Aorta (tissue), 5 donors: ENCODE results near the gene NDUFS6. TPM values are rescaled to one million over a fixed set of nuclear protein-coding genes. Genes with fewer than 3 reads are reported as not detected.

Source experiments
- ATAC-seq: fragments of 200-7000 bp; cut with Tn5 transposase; one replicate; pipeline ENCODE4 v1.9.1; 2022; ENCODE audit warnings: moderate library complexity; ENCODE audit not compliant: low FRiP score
- DNase-seq, 2 donors: peaks; one replicate each; pipeline ENCODE4 v3.0.0-alpha.2; 2020
- H3K27ac ChIP-seq, 2 donors: one replicate each; pipeline ENCODE4 v1.5.1; 2013; ENCODE audit warnings: low read length in 2 of 2, mild to moderate bottlenecking in 2 of 2, moderate library complexity in 2 of 2, control low read depth in 1 of 2, inconsistent platforms in 1 of 2, low read depth in 1 of 2
- H3K27me3 ChIP-seq, 2 donors: one replicate each; pipeline ENCODE4 v1.6.1; 2013; ENCODE audit warnings: control low read depth in 1 of 2, low read length in 1 of 2, mild to moderate bottlenecking in 1 of 2, moderate library complexity in 1 of 2; ENCODE audit not compliant: insufficient read depth in 2 of 2, control insufficient read depth in 1 of 2
- H3K36me3 ChIP-seq, 2 donors: one replicate each; pipeline ENCODE4 v1.6.1; 2013; ENCODE audit warnings: control low read depth in 1 of 2, low read length in 1 of 2, mild to moderate bottlenecking in 1 of 2; ENCODE audit not compliant: insufficient read depth in 2 of 2, control insufficient read depth in 1 of 2
- H3K4me1 ChIP-seq, 2 donors: one replicate each; pipeline ENCODE4 v1.6.1; 2013; ENCODE audit warnings: low read length in 2 of 2, control low read depth in 1 of 2, mild to moderate bottlenecking in 1 of 2, moderate library complexity in 1 of 2; ENCODE audit not compliant: insufficient read depth in 2 of 2, control insufficient read depth in 1 of 2
- H3K4me3 ChIP-seq, 2 donors: one replicate each; pipeline ENCODE4 v1.5.1; 2013; ENCODE audit warnings: low read length in 2 of 2, control low read depth in 1 of 2, mild to moderate bottlenecking in 1 of 2
- H3K9me3 ChIP-seq: one replicate; pipeline ENCODE4 v1.6.1; 2013; ENCODE audit warnings: mild to moderate bottlenecking, low read length; ENCODE audit not compliant: control insufficient read depth
- WGBS, 2 donors: extraction: QIAGEN DNeasy Blood & Tissue Kit; methylation state at CpG; one replicate each; pipeline ENCODE4 v1.1.7; 2013; 5-methylcytosine and 5-hydroxymethylcytosine counted together
- intact Hi-C, 2 donors: fragments of 100-400 bp; cut with DNase I; formaldehyde crosslinking; loops; one replicate each; pipeline versions ENCODE4 v1.14.2 to v1.15.0; 2022
- polyA plus RNA-seq, 2 donors: library from polyadenylated mRNA; stranded (reverse); fragments of 200-250 nt; gene quantifications; one replicate each; pipeline ENCODE4 v1.2.3, GENCODE V29; 2013
- total RNA-seq, 2 donors: library from RNA; stranded (reverse); fragmentation: NEBNext Ultra II Directional; extraction: Animal tissue kit (Norgen Biotek cat#: 25700); gene quantifications; one replicate each; pipeline ENCODE4 v1.2.1, GENCODE V29; 2021
- donor health status: healthy with polysubstance abuse.
- donor health status: Bipolar disorder and iron deficiency.
- donor health status: DM: no; HTN: no; CAD: no.
- donor health status: DM: no; HTN: no; CAD: no.
- donor health status: DM: yes; HTN: yes; CAD: no.

The NDUFS6 gene
- total and polyA plus RNA-seq, 4 donors = 16.7 to 64.9 (median 35.4) TPM

DNA sequence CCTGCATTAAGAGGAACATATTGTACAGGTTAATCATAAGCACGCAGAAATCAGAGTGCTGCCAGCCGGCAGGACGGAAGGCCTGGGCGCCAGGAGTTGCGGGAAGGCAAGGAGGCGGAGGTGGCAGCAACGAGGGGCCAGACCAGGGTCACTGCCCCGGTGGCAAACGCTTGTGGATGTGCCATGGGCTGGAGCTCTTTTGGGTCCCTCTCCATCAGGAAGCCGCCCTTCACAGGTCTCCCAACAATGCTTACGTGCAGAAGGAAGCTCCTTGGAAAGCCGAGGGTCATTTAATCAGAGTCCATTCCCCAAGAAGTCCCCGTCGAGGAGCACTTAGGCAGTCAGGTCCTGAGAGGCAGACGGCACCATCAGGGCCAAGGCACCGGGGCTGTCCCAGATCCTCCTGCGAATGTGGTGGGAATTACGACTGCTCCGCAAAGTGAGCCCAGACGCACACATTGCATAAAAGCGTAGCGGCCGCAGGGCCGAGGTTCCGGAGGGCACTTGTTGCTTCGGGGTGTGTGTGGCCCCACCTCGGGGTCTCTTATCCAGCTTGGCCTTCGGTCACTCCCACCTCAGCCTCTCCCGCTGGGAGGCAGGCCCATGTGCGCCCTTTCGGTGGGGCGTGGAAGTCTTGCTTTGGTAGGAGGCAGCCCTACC lies 22.1 kb upstream of the NDUFS6 start:
- 84 to 86% methylated on average over 32 of the region's 32 CpGs for WGBS, 2 donors
- ATAC-seq = no peak
- H3K27ac ChIP-seq = no peak overlapping the region
- DNase-seq = peak in 1 of 2 donors; percentile 58
- no peaks in the 10 kb centered on the region for H3K36me3 ChIP-seq
- no peaks in the 10 kb centered on the region for H3K4me1 ChIP-seq
- no peak overlapping the region for H3K4me3 ChIP-seq
- H3K27me3 ChIP-seq = no peaks in the 10 kb centered on the region
- no peaks in the 10 kb centered on the region for H3K9me3 ChIP-seq
- intact Hi-C loops = no loop called here

DNA sequence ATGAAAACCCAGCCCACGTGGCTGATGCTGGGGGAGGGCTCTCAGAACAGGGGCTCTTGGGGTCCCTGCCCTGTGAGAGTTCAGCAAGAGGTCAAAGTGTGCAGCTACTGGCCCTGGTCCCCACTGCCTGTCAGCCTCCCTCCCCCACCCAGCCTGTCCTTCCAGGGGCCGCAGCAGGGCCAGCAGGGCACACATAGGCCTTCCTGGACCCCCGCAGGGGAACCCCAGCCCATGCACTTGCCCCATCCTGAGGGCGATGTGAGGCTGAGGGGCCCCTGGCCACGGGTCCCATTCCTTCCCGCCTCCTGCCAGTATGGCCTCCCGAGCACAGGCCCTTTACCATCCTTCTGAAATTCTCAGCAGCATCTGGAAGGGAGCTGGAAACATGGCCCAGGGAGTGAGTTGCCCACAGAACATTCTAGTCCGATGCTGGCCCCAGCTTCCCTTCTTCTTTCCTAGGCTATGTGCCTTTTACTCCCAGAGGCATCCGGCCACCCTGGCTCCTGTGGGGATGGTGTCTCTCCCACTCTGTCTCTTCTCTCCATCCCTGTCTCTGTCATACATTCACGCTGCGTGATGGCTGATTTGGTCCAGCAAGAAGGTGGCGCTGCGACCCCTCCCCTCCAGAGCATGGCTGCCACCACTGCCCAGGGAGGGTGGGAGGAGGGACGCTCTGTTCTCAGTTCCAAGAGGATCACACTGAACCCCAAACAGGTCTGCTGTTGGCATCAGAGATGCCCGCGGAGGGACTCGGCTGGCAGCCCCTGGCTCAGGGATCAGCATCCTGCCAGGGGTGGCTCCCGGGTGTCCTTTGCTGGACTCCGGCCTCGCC lies 21.2 kb upstream of the NDUFS6 start:
- 81% methylated on average over 20 of the region's 20 CpGs for WGBS, 2 donors
- intact Hi-C loops = no loop called here
- H3K27me3 ChIP-seq = no peaks in the 10 kb centered on the region
- H3K27ac ChIP-seq = no peak overlapping the region
- H3K9me3 ChIP-seq = no peaks in the 10 kb centered on the region
- H3K4me3 ChIP-seq = no peak overlapping the region
- H3K36me3 ChIP-seq = no peaks in the 10 kb centered on the region
- H3K4me1 ChIP-seq = no peaks in the 10 kb centered on the region
- DNase-seq (peak in 1 of 2 donors; percentile 67), ATAC-seq (no peak)

DNA sequence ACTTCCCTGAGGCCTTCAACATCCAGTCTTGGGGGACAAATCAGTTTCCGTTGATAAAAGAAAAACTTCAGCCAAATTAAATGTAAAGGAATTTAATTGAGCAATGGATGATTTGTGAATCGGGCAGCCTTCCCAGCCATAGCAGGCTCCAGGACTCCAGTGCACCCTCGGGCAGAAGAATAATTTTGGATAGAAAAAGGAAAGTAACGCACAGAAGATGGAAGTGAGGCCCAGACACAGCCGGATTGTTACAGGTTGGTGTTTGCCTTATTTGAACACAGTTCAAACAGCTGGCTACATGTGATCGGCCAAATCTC lies 20.6 kb upstream of the NDUFS6 start:
- DNase-seq = peak in 1 of 2 donors; percentile 4
- WGBS, 2 donors = 71 to 73% methylated on average over 6 of the region's 6 CpGs
- no peak for ATAC-seq
- Histone ChIP-seq H3K9me3 (no peaks in the 10 kb centered on the region), H3K4me1 (no peaks in the 10 kb centered on the region), H3K27ac (no peak overlapping the region), H3K4me3 (no peak overlapping the region), H3K27me3 (no peaks in the 10 kb centered on the region), H3K36me3 (no peaks in the 10 kb centered on the region)
- intact Hi-C loops = no loop called here

DNA sequence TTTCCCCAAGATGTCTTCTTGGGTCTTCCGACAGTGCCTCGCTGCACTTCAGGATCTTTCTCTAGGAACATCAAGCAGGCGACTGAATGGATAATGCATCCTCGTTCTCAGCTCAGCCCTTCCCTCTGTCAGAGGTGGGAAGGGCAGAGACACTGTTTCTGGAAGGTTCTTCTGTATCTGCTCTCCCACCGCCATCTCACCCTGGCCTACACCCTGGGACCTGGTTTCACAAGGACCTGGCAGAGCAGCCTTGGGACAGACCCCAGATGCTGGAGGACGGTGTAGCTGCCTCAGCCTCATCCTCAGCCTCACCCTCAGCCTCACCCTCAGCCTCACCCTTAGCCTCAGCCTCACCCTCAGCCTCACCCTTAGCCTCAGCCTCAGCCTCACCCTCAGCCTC lies 20.1 kb upstream of the NDUFS6 start:
- no peaks in the 10 kb centered on the region for H3K27me3 ChIP-seq
- H3K9me3 ChIP-seq = no peaks in the 10 kb centered on the region
- WGBS, 2 donors = 89 to 94% methylated on average over 6 of the region's 6 CpGs
- no peaks in the 10 kb centered on the region for H3K4me1 ChIP-seq
- H3K4me3 ChIP-seq = no peak overlapping the region
- DNase-seq (peak in 1 of 2 donors; percentile 25), ATAC-seq (no peak)
- H3K27ac ChIP-seq = no peak overlapping the region
- intact Hi-C loops = no loop called here
- H3K36me3 ChIP-seq = no peaks in the 10 kb centered on the region

DNA sequence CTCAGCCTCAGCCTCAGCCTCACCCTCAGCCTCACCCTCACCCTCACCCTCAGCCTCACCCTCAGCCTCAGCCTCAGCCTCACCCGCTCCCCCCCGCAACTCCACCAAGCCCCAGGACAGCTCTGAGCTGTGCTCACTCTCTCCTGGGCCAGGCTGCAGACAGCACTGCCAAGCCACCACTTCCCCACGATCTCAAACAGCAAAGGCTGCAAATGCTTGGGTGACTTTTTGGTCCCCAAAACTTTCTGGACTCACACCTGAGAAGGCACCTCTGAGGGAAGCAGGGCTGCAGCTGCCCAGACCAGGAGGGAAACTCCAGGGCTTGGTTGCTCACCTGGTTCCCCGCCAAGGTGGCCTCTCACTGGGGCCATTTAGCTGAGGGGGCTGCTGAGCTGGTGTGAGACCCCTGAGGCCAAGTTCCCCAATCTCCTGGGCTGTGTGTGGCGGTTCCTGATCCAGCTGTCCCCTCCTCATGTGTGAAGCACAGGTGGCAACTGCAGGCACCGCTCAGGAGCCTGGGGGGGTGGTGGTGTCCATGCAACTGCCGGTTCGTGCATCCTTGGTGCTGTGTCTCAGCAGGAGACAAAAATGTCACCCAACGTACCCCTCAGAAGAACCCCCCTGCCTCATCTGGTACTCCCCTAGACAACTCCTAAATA lies 19.4 kb upstream of the NDUFS6 start:
- DNase-seq (peak; percentile 21 to 49), ATAC-seq (no peak)
- no peaks in the 10 kb centered on the region for H3K9me3 ChIP-seq
- H3K4me3 ChIP-seq = no peak overlapping the region
- no peak overlapping the region for H3K27ac ChIP-seq
- intact Hi-C loops = no loop called here
- no peaks in the 10 kb centered on the region for H3K27me3 ChIP-seq
- 81 to 83% methylated on average over 9 of the region's 9 CpGs for WGBS, 2 donors
- no peaks in the 10 kb centered on the region for H3K36me3 ChIP-seq
- no peaks in the 10 kb centered on the region for H3K4me1 ChIP-seq

DNA sequence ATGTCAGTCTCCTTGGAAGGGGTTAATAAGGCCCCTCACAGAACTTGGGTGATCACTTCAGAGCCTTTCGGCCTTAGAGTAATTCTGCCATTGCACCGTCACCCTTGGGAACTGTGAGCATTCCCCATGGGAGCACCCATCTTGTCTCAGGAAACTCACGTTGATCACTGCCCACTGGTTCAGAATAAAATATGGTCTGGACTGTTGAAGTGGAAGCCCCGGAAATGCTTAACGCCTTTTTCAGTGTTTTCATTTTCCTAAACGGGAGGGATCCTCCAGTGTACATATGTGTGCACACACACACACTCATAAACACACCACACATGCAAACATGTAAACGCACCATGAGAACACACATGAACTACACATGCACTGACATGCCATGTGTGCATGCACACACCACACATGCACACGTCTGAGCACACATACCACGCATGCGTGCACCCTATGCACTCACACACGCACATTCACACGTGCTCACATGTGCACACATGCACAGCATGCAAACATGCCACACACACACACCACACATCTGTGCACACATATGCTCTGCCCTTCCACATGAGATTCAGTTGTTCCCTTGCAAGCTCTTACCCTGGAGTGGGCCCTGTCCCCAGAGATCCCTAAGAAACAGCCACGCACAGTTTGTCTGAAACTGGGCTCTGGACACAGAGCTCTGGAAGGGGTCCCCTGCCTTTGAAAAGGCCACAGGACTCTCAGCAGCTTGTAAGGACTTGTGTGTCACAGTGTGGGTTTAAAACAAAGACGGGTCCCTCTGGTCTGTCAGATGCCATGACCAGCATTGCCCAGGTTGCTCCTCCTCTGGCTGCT lies 18.6 kb upstream of the NDUFS6 start:
- ATAC-seq (no peak), DNase-seq (peak; percentile 15 to 22)
- Histone ChIP-seq H3K4me1 (no peaks in the 10 kb centered on the region), H3K27ac (no peak overlapping the region), H3K36me3 (no peaks in the 10 kb centered on the region), H3K4me3 (no peak overlapping the region), H3K27me3 (no peaks in the 10 kb centered on the region), H3K9me3 (no peaks in the 10 kb centered on the region)
- 50 to 54% methylated on average over 14 of the region's 14 CpGs for WGBS, 2 donors
- intact Hi-C loops = no loop called here

DNA sequence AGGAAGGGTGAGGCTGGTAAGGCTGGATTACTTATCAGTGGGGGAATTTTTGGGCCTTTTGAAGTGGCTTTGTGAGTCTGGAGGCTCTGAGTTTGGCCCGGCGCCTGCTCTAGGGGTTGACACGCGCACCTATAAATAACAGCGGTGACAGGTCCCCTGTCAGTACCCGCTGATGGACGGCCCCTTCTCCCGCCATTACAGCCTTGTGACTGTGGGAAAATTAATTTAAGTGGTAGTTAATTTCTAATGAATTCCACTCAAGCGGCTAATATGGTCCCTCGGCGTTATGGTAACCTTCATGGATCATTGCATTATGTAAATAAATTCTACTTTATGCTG lies 18.0 kb upstream of the NDUFS6 start:
- intact Hi-C loops = no loop called here
- peak; percentile 11 to 69 for DNase-seq
- WGBS, 2 donors = 10 to 11% methylated on average over 11 of the region's 11 CpGs

DNA sequence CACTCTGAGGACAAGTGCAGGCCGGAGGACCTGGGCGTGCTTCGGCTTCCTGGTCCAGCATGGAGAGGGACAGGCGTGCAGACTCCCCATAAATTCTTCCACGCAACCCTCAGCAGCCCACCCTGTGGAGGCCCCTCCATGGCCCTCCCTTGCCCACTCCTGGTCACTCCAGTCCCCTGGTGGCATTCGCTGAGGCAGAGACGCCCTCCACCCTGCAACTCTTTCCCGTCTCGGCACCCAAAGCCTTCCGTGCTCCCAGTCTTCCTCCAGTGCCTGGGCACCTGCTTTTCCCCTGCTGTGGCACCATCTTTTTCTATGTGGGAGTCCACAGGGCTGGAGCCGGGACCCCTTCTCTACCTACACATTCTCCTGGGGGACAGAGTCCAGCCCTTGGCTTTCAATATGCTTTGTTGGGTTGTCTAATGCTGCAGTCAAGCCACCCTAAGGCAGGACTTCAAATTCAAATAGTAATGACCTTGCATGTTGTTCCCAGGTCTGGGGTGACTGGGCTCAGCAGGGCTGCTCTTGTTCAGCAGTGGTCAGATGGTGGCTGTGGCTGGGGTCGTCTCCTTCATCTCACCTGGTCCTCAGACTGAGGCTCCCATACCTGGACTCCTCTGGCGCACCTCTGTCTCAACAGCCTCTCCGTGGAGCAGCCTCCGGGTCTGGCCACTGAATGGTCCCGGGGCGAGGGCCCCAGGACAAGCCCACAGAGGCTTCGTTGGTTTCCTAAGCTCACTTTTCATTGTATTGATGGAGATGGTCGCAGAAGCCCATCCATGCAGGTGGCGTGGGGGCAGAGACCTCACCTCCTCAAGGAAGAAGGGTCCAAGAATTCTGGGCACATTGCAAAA lies 16.8 kb upstream of the NDUFS6 start:
- H3K27me3 ChIP-seq = no peaks in the 10 kb centered on the region
- intact Hi-C loops = no loop called here
- no peak overlapping the region for H3K27ac ChIP-seq
- WGBS, 2 donors = 90 to 94% methylated on average over 20 of the region's 20 CpGs
- H3K36me3 ChIP-seq = no peaks in the 10 kb centered on the region
- DNase-seq = peak; percentile 30 to 62
- no peaks in the 10 kb centered on the region for H3K4me1 ChIP-seq
- H3K4me3 ChIP-seq = no peak overlapping the region
- no peaks in the 10 kb centered on the region for H3K9me3 ChIP-seq
- no peak for ATAC-seq

More for the DNA sequence above, 18.0 kb upstream of the NDUFS6 start:
- Histone ChIP-seq H3K36me3 (no peaks in the 10 kb centered on the region), H3K27me3 (no peaks in the 10 kb centered on the region), H3K4me1 (no peaks in the 10 kb centered on the region), H3K27ac (no peak overlapping the region), H3K4me3 (no peak overlapping the region), H3K9me3 (no peaks in the 10 kb centered on the region)
- ATAC-seq = no peak
